Caco-2 (cell line): Measurements from ENCODE around the gene DPP10. TPM values are rescaled to one million over a fixed set of nuclear protein-coding genes. Genes with fewer than 3 reads are reported as not detected.

Source experiments
- BruUV-seq: library from RNA; stranded (reverse); fragments of 400-500 nt; replicated peaks from 2 replicates; lab custom pipeline; 2021; lab: Mats Ljungman, UMichigan
- CTCF ChIA-PET: fragments of 300-600 bp; sonication (Branson Sonifier 250); formaldehyde crosslinking; loops from one replicate; lab custom pipeline; 2022; ENCODE audit warnings: antibody characterized with exemption; lab: Charles Lee
- POLR2A ChIA-PET: fragments of 300-600 bp; sonication (Branson Sonifier 250); formaldehyde crosslinking; loops from one replicate; lab custom pipeline; 2022; ENCODE audit warnings: antibody characterized with exemption; lab: Charles Lee
- DNase-seq, 2 experiments: peaks; one replicate each; pipeline versions ENCODE4 v3.0.0 to v3.0.0-alpha.2; 2020 to 2022
- H3K27me3 ChIP-seq: replicated peaks from 2 replicates; pipeline ENCODE4 v1.6.0; 2011; ENCODE audit warnings: low read length; ENCODE audit not compliant: control insufficient read depth, insufficient read depth
- H3K36me3 ChIP-seq: 2 replicates; pipeline ENCODE4 v1.5.1; 2011; ENCODE audit warnings: low read length; ENCODE audit not compliant: control insufficient read depth, insufficient read depth
- H3K4me1 ChIP-seq: fragments of 250-450 bp; sonication (Bioruptor Pico); 2 replicates; pipeline ENCODE4 v1.5.1; 2020; ENCODE audit warnings: mild to moderate bottlenecking
- H3K4me3 ChIP-seq: 2 replicates; pipeline ENCODE4 v1.5.1; 2011; ENCODE audit warnings: low read depth, mild to moderate bottlenecking, control low read depth, low read length
- H3K9me3 ChIP-seq: fragments of 250-450 bp; sonication (Bioruptor Pico); 2 replicates; pipeline ENCODE4 v1.5.1; 2020; ENCODE audit warnings: mild to moderate bottlenecking, moderate library complexity
- H3K27ac Mint-ChIP-seq: one replicate; pipeline ENCODE4 v1.8.0; 2022; ENCODE audit warnings: mixed read lengths; ENCODE audit not compliant: unreplicated experiment
- H3K27me3 Mint-ChIP-seq: one replicate; pipeline ENCODE4 v1.8.0; 2022; ENCODE audit warnings: mixed read lengths; ENCODE audit not compliant: insufficient read depth, unreplicated experiment
- H3K36me3 Mint-ChIP-seq: one replicate; pipeline ENCODE4 v1.8.0; 2022; ENCODE audit warnings: mild to moderate bottlenecking, mixed read lengths; ENCODE audit not compliant: insufficient read depth, unreplicated experiment
- H3K4me1 Mint-ChIP-seq: one replicate; pipeline ENCODE4 v1.8.0; 2022; ENCODE audit warnings: low read depth, mixed read lengths; ENCODE audit not compliant: unreplicated experiment
- H3K4me3 Mint-ChIP-seq: one replicate; pipeline ENCODE4 v1.8.0; 2022; ENCODE audit warnings: mild to moderate bottlenecking, moderate library complexity, mixed read lengths; ENCODE audit not compliant: unreplicated experiment
- H3K9me3 Mint-ChIP-seq: one replicate; pipeline ENCODE4 v1.8.0; 2022; ENCODE audit warnings: mixed read lengths; ENCODE audit not compliant: unreplicated experiment
- CTCF ChIP-seq, 2 experiments: fragments of 200-600 bp in 1 of 2; IDR thresholded peaks; 1 replicate in 1 of 2; 2 replicates in 1 of 2; pipeline versions ENCODE4 v1.5.1 to v1.8.0; 2011 to 2022; ENCODE audit warnings: antibody characterized with exemption in 1 of 2, control low read depth in 1 of 2, inconsistent platforms in 1 of 2, low read depth in 1 of 2, low read length in 1 of 2, mild to moderate bottlenecking in 1 of 2, moderate library complexity in 1 of 2; ENCODE audit not compliant: insufficient read depth in 1 of 2, severe bottlenecking in 1 of 2, unreplicated experiment in 1 of 2
- intact Hi-C: fragments of 100-400 bp; cut with micrococcal nuclease; formaldehyde crosslinking; loops from one replicate; pipeline ENCODE4 v1.10.0; 2022; ENCODE audit not compliant: unreplicated experiment
- total RNA-seq: library from RNA; stranded (reverse); gene quantifications from 2 replicates; pipeline ENCODE4 v1.2.3, GENCODE V29; 2022

DPP10 gene
- total RNA-seq, 1 experiment from 2014 or later: not detected

GRCh38 chr2:115568643-115569042 is 1126.2 kb downstream of the DPP10 start:
- CTCF ChIA-PET: no interaction called here

GRCh38 chr2:115569547-115569946 is 1127.1 kb downstream of the DPP10 start:
- no TSS peak for BruUV-seq
- POLR2A ChIA-PET: no interaction called here
- H3K27me3 Mint-ChIP-seq: peaks cover 11% of the 10 kb centered on the region
- intact Hi-C loops: no loop called here
- H3K4me3 Mint-ChIP-seq: no peak overlapping the region
- CTCF ChIA-PET: no interaction called here
- no peaks in the 10 kb centered on the region for H3K4me1 Mint-ChIP-seq
- H3K27me3 ChIP-seq: no peaks in the 10 kb centered on the region
- no peak overlapping the region for H3K4me3 ChIP-seq
- H3K36me3 ChIP-seq: no peaks in the 10 kb centered on the region
- H3K9me3 ChIP-seq: no peaks in the 10 kb centered on the region
- H3K9me3 Mint-ChIP-seq: no peaks in the 10 kb centered on the region
- no peaks in the 10 kb centered on the region for H3K36me3 Mint-ChIP-seq
- DNase-seq: no peak
- H3K27ac Mint-ChIP-seq: no peak overlapping the region
- no peak for TF ChIP-seq CTCF (IDR thresholded peaks at IDR 0.05; ENCODE audit: insufficient read depth in 1 of 2, low read depth in 1 of 2, low read length in 1 of 2, severe bottlenecking in 1 of 2, unreplicated experiment in 1 of 2)
- no peaks in the 10 kb centered on the region for H3K4me1 ChIP-seq

More at GRCh38 chr2:115568643-115569042, 1126.2 kb downstream of the DPP10 start:
- Histone ChIP-seq H3K36me3 (no peaks in the 10 kb centered on the region), H3K27me3 (no peaks in the 10 kb centered on the region), H3K4me1 (no peaks in the 10 kb centered on the region), H3K9me3 (no peaks in the 10 kb centered on the region), H3K4me3 (no peak overlapping the region)
- H3K4me3 Mint-ChIP-seq: no peak overlapping the region
- TF ChIP-seq CTCF (IDR thresholded peaks at IDR 0.05; ENCODE audit: insufficient read depth in 1 of 2, low read depth in 1 of 2, low read length in 1 of 2, severe bottlenecking in 1 of 2, unreplicated experiment in 1 of 2): no peak
- DNase-seq: no peak
- H3K36me3 Mint-ChIP-seq: no peaks in the 10 kb centered on the region
- BruUV-seq: no TSS peak
- peaks cover 5% of the 10 kb centered on the region for H3K27me3 Mint-ChIP-seq
- no peaks in the 10 kb centered on the region for H3K9me3 Mint-ChIP-seq
- intact Hi-C loops: no loop called here
- no peak overlapping the region for H3K27ac Mint-ChIP-seq
- POLR2A ChIA-PET: no interaction called here
- no peaks in the 10 kb centered on the region for H3K4me1 Mint-ChIP-seq

- Histone ChIP-seq H3K9me3 (no peaks in the 10 kb centered on the region), H3K4me1 (no peaks in the 10 kb centered on the region), H3K4me3 (no peak overlapping the region), H3K27me3 (no peaks in the 10 kb centered on the region), H3K36me3 (no peaks in the 10 kb centered on the region)
- no peaks in the 10 kb centered on the region for H3K4me1 Mint-ChIP-seq
- H3K4me3 Mint-ChIP-seq: no peak overlapping the region
- CTCF ChIA-PET: no interaction called here
- no peaks in the 10 kb centered on the region for H3K36me3 Mint-ChIP-seq
- intact Hi-C loops: no loop called here
- DNase-seq: no peak
- H3K27ac Mint-ChIP-seq: no peak overlapping the region
- BruUV-seq: no TSS peak
- POLR2A ChIA-PET: no interaction called here
- no peak for TF ChIP-seq CTCF (IDR thresholded peaks at IDR 0.05; ENCODE audit: insufficient read depth in 1 of 2, low read depth in 1 of 2, low read length in 1 of 2, severe bottlenecking in 1 of 2, unreplicated experiment in 1 of 2)
- H3K27me3 Mint-ChIP-seq: peaks cover 8% of the 10 kb centered on the region
- H3K9me3 Mint-ChIP-seq: no peaks in the 10 kb centered on the region
These were observed 1130.3 kb downstream of the DPP10 start for GRCh38 chr2:115572746-115573145.
